SK-N-MC (cell line): ENCODE data around the gene DYNC1I1.

Experiments
- EZH2 ChIP-seq: fragments of 200-600 bp; sonication (generic); IDR thresholded peaks from one replicate; pipeline ENCODE4 v1.6.1; 2017; ENCODE audit warnings: antibody characterized with exemption
- POLR2AphosphoS5 ChIP-seq: IDR thresholded peaks from 2 replicates; pipeline ENCODE4 v1.6.1; 2012; ENCODE audit warnings: mild to moderate bottlenecking, low read depth, low read length, borderline replicate concordance

- no peak for TF ChIP-seq POLR2AphosphoS5
- TF ChIP-seq EZH2, result no peak
Measured at GRCh38 chr7:95993380-95993779, 221.0 kb downstream of the DYNC1I1 start.
